Astrocyte of the cerebellum (primary cell): Measurements from ENCODE around the gene FITM1.

Experiments used
- DNase-seq: peaks from one replicate; pipeline ENCODE4 v3.0.0-alpha.2; 2011; ENCODE audit warnings: low read depth
- H3K4me3 ChIP-seq: 2 replicates; pipeline ENCODE4 v1.5.1; 2011; ENCODE audit warnings: mild to moderate bottlenecking, low read depth, low read length, moderate library complexity
- CTCF ChIP-seq: IDR thresholded peaks from 2 replicates; pipeline ENCODE4 v1.5.1; 2012; ENCODE audit warnings: low read length, low read depth, moderate library complexity, mild to moderate bottlenecking; ENCODE audit errors: missing control alignments
- in situ Hi-C: cut with HindIII; loops from 2 replicates; pipeline ENCODE4 v1.10.0; 2017; ENCODE audit warnings: low sequenced_read_pairs

The FITM1 gene

DNA sequence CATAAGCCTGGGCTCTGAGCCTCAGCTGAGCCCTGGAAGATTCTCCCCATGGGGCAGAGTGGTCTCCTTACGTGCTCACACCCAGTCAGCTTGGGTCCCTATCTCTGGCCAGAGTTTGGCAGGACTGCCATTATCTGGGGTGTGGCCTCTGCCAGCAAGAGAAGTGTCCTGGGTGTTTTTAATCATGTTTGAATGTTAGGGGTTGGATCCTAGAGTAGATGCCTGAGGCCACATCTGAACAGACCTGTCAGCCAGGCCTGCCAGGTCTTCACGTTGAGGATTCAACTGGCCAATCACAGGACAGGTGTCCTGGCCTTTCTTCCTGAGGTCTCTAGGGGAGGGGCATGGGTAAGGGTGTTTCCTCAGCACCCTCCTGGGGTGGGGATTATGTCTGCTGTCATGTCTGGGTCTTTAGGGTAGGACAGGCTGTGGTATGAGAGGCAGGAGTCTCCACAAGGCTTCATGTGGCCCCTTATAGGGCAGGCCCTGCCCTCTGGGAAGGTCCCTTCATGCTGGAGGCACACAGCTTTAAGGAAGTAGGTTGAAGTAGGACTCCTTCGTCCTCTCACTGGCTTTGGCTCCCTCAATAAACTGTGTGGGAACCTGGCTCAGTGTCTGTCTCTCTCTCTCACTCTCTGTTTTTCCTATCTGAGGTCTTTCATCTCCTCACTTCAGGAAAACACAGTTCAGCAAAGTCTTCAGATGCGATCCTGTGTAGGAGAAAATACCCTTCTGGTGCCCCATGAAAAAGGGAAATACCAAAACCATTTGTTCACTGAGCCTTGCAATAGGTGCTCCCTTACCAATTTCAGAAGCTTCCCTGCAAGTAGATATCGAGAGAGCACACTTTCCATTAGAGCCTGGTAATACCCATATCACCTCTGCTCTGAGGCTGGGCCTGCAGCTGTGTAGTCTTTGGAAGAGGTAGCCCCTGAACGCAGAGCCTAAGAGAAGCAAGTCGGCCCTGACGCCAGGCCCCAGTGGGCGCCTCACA lies 6.7 kb upstream of the FITM1 start:
- in situ Hi-C loops = no loop called here
- DNase-seq = no peak

GRCh38 chr14:24126939-24127338 lies 3.5 kb upstream of the FITM1 start:
- no peak for DNase-seq
- in situ Hi-C loops = no loop called here
- TF ChIP-seq CTCF = no peak
- no peak overlapping the region for H3K4me3 ChIP-seq

More for the DNA sequence above, 6.7 kb upstream of the FITM1 start:
- no peak for TF ChIP-seq CTCF
- no peak overlapping the region for H3K4me3 ChIP-seq

DNA sequence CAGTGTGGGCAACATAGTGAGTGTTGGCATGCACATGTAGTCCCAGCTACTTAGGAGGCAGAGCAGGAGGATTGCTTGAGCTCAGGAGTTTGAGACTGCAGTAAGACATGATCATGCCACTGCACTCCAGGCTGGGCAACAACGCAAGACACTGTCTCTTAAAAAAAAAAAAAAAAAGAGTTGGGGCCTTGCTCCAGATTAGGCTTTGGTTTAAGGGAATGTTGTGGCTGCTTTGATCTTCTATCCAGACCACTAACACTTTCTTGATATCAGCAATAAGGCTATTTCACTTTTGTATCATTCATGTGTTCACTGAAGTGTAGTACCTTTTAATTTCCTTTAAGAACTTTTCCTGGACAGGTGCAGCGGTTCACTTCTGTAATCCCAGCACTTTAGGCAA lies 2.8 kb upstream of the FITM1 start:
- DNase-seq = no peak
- in situ Hi-C loops = no loop called here
- no peak for TF ChIP-seq CTCF
- no peak overlapping the region for H3K4me3 ChIP-seq

DNA sequence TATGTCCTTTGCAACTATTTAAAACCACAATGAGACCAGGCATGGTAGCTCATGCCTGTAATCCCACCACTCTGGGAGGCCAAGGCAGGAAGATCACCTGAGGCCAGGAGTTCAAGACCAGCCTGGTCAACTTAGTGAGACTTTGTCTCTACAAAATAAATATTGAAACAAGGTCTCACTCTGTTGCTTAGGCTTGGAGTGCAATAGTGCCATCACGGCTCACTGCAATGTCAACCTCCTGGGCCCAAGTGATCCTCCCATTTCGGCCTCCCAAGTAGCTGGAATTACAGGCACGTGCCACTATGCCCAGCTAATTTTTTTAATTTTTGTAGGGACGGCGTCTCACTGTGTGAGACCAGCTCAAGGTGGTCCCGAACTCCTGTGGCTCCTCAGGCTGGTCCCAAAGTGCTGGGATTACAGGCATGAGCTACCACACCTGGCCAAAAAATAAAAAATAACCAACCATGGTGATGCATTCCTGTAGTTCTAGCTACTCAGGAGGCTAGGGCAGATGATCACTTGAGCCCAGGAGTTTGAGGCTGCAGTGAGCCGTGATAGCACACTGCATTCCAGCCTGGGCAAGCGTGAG lies 955 bp upstream of the FITM1 start:
- no peak overlapping the region for H3K4me3 ChIP-seq
- TF ChIP-seq CTCF = no peak
- no peak for DNase-seq
- in situ Hi-C loops = no loop called here

GRCh38 chr14:24130717-24131548 lies 474 bp downstream of the FITM1 start:
- in situ Hi-C loops = no loop called here
- H3K4me3 ChIP-seq = no peak overlapping the region
- TF ChIP-seq CTCF = no peak
- no peak for DNase-seq

DNA sequence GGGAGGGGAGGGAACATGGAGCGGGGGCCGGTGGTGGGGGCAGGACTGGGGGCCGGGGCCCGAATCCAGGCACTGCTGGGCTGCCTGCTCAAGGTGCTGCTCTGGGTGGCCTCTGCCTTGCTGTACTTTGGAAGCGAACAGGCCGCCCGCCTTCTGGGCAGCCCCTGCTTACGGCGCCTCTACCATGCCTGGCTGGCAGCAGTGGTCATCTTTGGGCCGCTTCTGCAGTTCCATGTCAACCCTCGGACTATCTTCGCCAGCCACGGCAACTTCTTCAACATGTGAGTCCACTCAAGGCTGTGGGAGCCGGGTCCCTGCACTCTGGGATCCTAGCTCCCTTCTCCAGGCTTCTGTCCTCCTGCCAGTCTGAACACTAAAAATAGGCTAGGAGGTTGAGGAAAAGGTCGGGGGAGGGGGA lies 1.1 kb downstream of the FITM1 start:
- DNase-seq = no peak
- TF ChIP-seq CTCF = no peak
- in situ Hi-C loops = no loop called here
- no peak overlapping the region for H3K4me3 ChIP-seq
